ENCODE results near the gene LTB.

The LTB gene

GRCh38 chr6:31576897-31577578 is 5.2 kb downstream of the LTB start:
- peaks cover 45 to 49% of the 10 kb centered on the region in 2 experiments for H3K4me1 ChIP-seq (ENCODE audit: control insufficient read depth in 1 of 2, insufficient read depth in 1 of 2, low read depth in 1 of 2, low read length in 1 of 2)
- peak overlapping the region; percentile 65 to 67 for H3K4me3 ChIP-seq (ENCODE audit: low read depth in 1 of 2, low read length in 1 of 2)
- H3K27me3 ChIP-seq: no peaks in the 10 kb centered on the region
- no peak for TF ChIP-seq CTCF (IDR thresholded peaks at IDR 0.05)
- H3K27ac ChIP-seq: peak overlapping the region; percentile 84
- H3K9me3 ChIP-seq: no peaks in the 10 kb centered on the region
- peaks cover 15% of the 10 kb centered on the region for H3K36me3 ChIP-seq

- H3K27ac ChIP-seq: peak overlapping the region; percentile 84
- peaks cover 15% of the 10 kb centered on the region for H3K36me3 ChIP-seq
- TF ChIP-seq CTCF (IDR thresholded peaks at IDR 0.05): no peak
- no peaks in the 10 kb centered on the region for H3K27me3 ChIP-seq
- peak overlapping the region; percentile 65 to 67 for H3K4me3 ChIP-seq (ENCODE audit: low read depth in 1 of 2, low read length in 1 of 2)
- H3K4me1 ChIP-seq (ENCODE audit: control insufficient read depth in 1 of 2, insufficient read depth in 1 of 2, low read depth in 1 of 2, low read length in 1 of 2): peaks cover 40 to 49% of the 10 kb centered on the region in 2 experiments
- H3K9me3 ChIP-seq: no peaks in the 10 kb centered on the region
Observed at GRCh38 chr6:31575952-31576685, 6.1 kb downstream of the LTB start.

- H3K27ac ChIP-seq: peak within 1 kb of the TSS; percentile 84
- H3K27me3 ChIP-seq: no peaks in the 10 kb centered on the region
- H3K4me3 ChIP-seq (ENCODE audit: low read depth in 1 of 2, low read length in 1 of 2): peak within 1 kb of the TSS; percentile 65 to 67
- H3K9me3 ChIP-seq: no peaks in the 10 kb centered on the region
- no peak for TF ChIP-seq CTCF (IDR thresholded peaks at IDR 0.05)
- H3K36me3 ChIP-seq: peaks cover 14% of the 10 kb centered on the region
- H3K4me1 ChIP-seq (ENCODE audit: control insufficient read depth in 1 of 2, insufficient read depth in 1 of 2, low read depth in 1 of 2, low read length in 1 of 2): peaks cover 38 to 43% of the 10 kb centered on the region in 2 experiments
Observed at GRCh38 chr6:31575335-31575901, 6.8 kb downstream of the LTB start, which contains the start of gene TNF. Gene TNF, plus strand, starts transcription at chr6:31575565. Its CDS starts 177 bp downstream, at chr6:31575742.

GRCh38 chr6:31574106-31575061 is 7.8 kb downstream of the LTB start:
- Histone ChIP-seq H3K4me1 (ENCODE audit: control insufficient read depth in 1 of 2, insufficient read depth in 1 of 2, low read depth in 1 of 2, low read length in 1 of 2) (peaks cover 28 to 33% of the 10 kb centered on the region in 2 experiments), H3K36me3 (peaks cover 10% of the 10 kb centered on the region), H3K4me3 (ENCODE audit: low read depth in 1 of 2, low read length in 1 of 2) (peak overlapping the region; percentile 65 to 67), H3K9me3 (no peaks in the 10 kb centered on the region), H3K27me3 (no peaks in the 10 kb centered on the region), H3K27ac (peak overlapping the region; percentile 84)
- TF ChIP-seq CTCF (IDR thresholded peaks at IDR 0.05): no peak

Measured in neutrophil (primary cell).